HFFc6 (cell line): ENCODE data around the gene SBF2. TPM values are rescaled to one million over a fixed set of nuclear protein-coding genes. Genes with fewer than 3 reads are reported as not detected.
A peak's percentile ranks its signal among the peaks of the same experiment; 100 is the strongest.
"Not testable (repeated sequence)": the region's sequence is repeated elsewhere in the genome, so short reads cannot be mapped to it uniquely, and the experiment has no call there.

ENCODE experiments used
- DNase-seq: peaks from one replicate; pipeline ENCODE4 v3.0.0-alpha.2; 2018
- H3K27ac Mint-ChIP-seq: 2 replicates; pipeline ENCODE4 v1.8.0; 2020; ENCODE audit warnings: mild to moderate bottlenecking, mixed read lengths
- H3K27me3 Mint-ChIP-seq: 2 replicates; pipeline ENCODE4 v1.8.0; 2021; ENCODE audit warnings: mild to moderate bottlenecking, moderate library complexity, mixed read lengths; ENCODE audit not compliant: insufficient read depth
- H3K36me3 Mint-ChIP-seq: 2 replicates; pipeline ENCODE4 v1.8.0; 2021; ENCODE audit warnings: low read depth, mixed read lengths
- H3K4me1 Mint-ChIP-seq: 2 replicates; pipeline ENCODE4 v1.8.0; 2020; ENCODE audit warnings: low read depth, mixed read lengths
- H3K4me3 Mint-ChIP-seq: 2 replicates; pipeline ENCODE4 v1.8.0; 2020; ENCODE audit warnings: mild to moderate bottlenecking, moderate library complexity, mixed read lengths
- H3K9me3 Mint-ChIP-seq: 2 replicates; pipeline ENCODE4 v1.8.0; 2020; ENCODE audit warnings: mild to moderate bottlenecking, mixed read lengths
- total RNA-seq, 6 experiments: library from RNA; stranded (reverse); fragmentation: NEBNext Ultra II Directional; extraction: Animal tissue kit (Norgen Biotek cat#: 25700); gene quantifications; 2 replicates in 1 of 6; 3 replicates in 5 of 6; pipeline ENCODE4 v1.2.3, GENCODE V29; 2021
- TF ChIP-seq, protein P1 (sequence below): fragments of 200-600 bp; sonication (generic); IDR thresholded peaks from 2 replicates; pipeline ENCODE4 v1.5.0; 2021; ENCODE audit warnings: antibody characterized with exemption, mild to moderate bottlenecking

SBF2 gene
- total RNA-seq, 6 experiments from 2014 or later = 25.2 to 36.0 (median 30.7) TPM

DNA sequence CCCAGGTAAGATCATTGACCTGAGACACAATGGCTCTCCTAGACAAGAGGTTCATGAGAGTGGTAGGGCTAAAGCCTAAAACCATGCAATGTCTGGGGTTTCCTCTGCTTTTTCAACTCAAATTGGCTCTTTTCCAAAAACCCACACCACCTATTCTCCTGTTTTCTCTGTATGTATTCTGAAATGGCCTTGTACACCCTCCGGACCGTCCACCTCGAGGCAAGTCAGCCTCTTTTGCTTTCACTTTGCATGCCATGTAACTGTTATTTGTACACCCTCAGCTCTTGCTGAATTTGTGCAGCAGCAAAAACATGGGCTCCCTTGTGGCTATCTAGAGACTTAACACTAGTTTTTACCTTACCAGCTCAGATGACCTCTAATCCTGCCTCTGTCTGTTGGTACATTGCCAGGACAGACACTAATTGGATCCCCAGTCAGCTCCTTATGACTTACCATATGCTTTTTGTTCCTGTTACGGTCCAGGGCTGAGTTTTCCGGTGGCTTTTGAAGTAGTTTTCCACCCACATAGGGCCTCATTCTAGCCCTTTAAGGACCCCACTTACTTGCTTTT is 288.0 kb downstream of the SBF2 start:
- peaks cover 50% of the 10 kb centered on the region for H3K9me3 Mint-ChIP-seq
- TF ChIP-seq, protein P1, sequence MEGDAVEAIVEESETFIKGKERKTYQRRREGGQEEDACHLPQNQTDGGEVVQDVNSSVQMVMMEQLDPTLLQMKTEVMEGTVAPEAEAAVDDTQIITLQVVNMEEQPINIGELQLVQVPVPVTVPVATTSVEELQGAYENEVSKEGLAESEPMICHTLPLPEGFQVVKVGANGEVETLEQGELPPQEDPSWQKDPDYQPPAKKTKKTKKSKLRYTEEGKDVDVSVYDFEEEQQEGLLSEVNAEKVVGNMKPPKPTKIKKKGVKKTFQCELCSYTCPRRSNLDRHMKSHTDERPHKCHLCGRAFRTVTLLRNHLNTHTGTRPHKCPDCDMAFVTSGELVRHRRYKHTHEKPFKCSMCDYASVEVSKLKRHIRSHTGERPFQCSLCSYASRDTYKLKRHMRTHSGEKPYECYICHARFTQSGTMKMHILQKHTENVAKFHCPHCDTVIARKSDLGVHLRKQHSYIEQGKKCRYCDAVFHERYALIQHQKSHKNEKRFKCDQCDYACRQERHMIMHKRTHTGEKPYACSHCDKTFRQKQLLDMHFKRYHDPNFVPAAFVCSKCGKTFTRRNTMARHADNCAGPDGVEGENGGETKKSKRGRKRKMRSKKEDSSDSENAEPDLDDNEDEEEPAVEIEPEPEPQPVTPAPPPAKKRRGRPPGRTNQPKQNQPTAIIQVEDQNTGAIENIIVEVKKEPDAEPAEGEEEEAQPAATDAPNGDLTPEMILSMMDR = no peak
- DNase-seq = no peak
- H3K4me1 Mint-ChIP-seq = peaks cover 38% of the 10 kb centered on the region
- no peak overlapping the region for H3K4me3 Mint-ChIP-seq
- peaks cover 8% of the 10 kb centered on the region for H3K27me3 Mint-ChIP-seq
- no peak overlapping the region for H3K27ac Mint-ChIP-seq
- H3K36me3 Mint-ChIP-seq = peaks cover 46% of the 10 kb centered on the region

GRCh38 chr11:10004526-10005113 is 289.4 kb downstream of the SBF2 start:
- H3K4me3 Mint-ChIP-seq = no peak overlapping the region
- peaks cover 32% of the 10 kb centered on the region for H3K36me3 Mint-ChIP-seq

GRCh38 chr11:10002221-10002620 is 291.8 kb downstream of the SBF2 start:
- TF ChIP-seq, protein P1 = no peak
- DNase-seq = no peak
- Mint-ChIP-seq H3K36me3 (peaks cover 29% of the 10 kb centered on the region), H3K9me3 (peaks cover 18% of the 10 kb centered on the region; the same call in 1 of the 2 replicates), H3K4me3 (no peak overlapping the region), H3K27ac (no peak overlapping the region), H3K4me1 (peaks cover 38% of the 10 kb centered on the region), H3K27me3 (peaks cover 5% of the 10 kb centered on the region; the same call in 1 of the 2 replicates)

More at GRCh38 chr11:10004526-10005113, 289.4 kb downstream of the SBF2 start:
- Mint-ChIP-seq H3K27me3 (peaks cover 8% of the 10 kb centered on the region), H3K27ac (no peak overlapping the region), H3K9me3 (peaks cover 36% of the 10 kb centered on the region), H3K4me1 (peaks cover 38% of the 10 kb centered on the region)
- DNase-seq = no peak
- TF ChIP-seq, protein P1 = no peak

DNA sequence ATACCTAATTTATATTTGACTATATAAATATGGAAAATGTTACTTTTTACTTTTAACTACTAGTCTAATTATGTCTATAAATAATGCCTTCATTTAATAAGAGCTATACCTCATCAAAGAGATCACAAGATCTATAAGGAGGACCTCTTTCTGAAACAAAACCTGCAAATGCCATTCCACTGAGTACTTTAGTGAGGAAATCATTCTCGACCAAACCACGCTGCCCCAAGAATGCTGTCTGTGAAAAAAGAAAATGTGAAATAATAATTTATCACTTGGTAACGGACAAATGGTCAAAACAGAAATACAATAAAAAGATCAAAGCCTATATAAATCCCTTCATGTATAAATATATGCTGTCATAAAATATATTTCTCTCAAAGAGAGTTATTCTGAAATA is 301.7 kb downstream of the SBF2 start:
- no peak for DNase-seq
- H3K9me3 Mint-ChIP-seq = no peaks in the 10 kb centered on the region
- TF ChIP-seq, protein P1 = no peak
- no peaks in the 10 kb centered on the region for H3K27me3 Mint-ChIP-seq
- H3K4me3 Mint-ChIP-seq = no peak overlapping the region
- H3K36me3 Mint-ChIP-seq = peaks cover 22% of the 10 kb centered on the region
- H3K4me1 Mint-ChIP-seq = peaks cover 19% of the 10 kb centered on the region
- H3K27ac Mint-ChIP-seq = no peak overlapping the region

DNA sequence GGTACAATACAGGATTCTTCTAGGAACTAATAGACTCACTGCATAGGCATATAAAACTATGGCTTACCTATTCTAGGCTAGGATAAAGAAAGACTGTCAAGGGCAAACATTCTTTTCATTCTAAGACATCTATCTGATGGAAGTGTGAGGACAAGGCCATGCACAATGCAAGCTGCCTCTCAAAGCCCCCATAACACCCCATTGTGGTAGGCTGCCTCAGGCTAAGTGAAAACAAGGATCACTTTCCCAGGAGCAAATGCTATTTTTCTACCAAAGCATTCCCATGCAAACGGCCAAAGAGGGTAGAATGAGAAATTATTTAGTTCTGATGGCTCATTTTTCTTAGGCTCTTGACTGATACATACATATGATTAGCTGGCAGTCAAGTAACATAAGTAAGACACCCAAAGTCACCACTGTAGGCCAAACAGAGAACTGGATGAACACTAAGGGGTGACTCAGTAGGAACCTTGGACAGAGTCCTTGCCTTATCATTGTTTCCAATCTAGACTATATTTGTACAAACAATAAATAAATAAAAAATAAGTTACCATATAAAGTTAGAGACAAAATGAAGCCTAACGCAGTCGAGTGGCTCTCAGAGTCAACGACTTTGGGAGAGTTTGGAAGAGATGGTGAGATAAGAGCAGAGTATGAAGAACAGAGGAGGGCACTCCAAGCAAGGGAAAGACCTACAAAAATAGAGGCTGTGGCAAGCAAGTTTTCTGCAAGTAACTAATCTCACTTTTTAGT is 303.6 kb downstream of the SBF2 start:
- no peaks in the 10 kb centered on the region for H3K27me3 Mint-ChIP-seq
- TF ChIP-seq, protein P1 = peak; percentile 30; the same call in 1 of the 2 replicates
- no peak overlapping the region for H3K4me3 Mint-ChIP-seq
- no peak overlapping the region for H3K27ac Mint-ChIP-seq
- DNase-seq = peak; percentile 34
- no peaks in the 10 kb centered on the region for H3K9me3 Mint-ChIP-seq
- H3K4me1 Mint-ChIP-seq = peaks cover 19% of the 10 kb centered on the region
- peaks cover 38% of the 10 kb centered on the region for H3K36me3 Mint-ChIP-seq

GRCh38 chr11:9987303-9987702 is 306.7 kb downstream of the SBF2 start:
- not testable (repeated sequence) for H3K4me3 Mint-ChIP-seq, H3K9me3 Mint-ChIP-seq

More at GRCh38 chr11:9987303-9987702, 306.7 kb downstream of the SBF2 start:
- peaks cover 44% of the 10 kb centered on the region for H3K4me1 Mint-ChIP-seq
- peaks cover 62% of the 10 kb centered on the region for H3K36me3 Mint-ChIP-seq
- not testable (repeated sequence) for DNase-seq, H3K27me3 Mint-ChIP-seq, H3K27ac Mint-ChIP-seq
